NB4 (cell line): Measurements from ENCODE around the gene GC.

ENCODE experiments used
- CTCF ChIP-seq: IDR thresholded peaks from one replicate; pipeline ENCODE4 v1.5.1; 2012; ENCODE audit warnings: low read depth, low read length
- MYC ChIP-seq: IDR thresholded peaks from 2 replicates; pipeline ENCODE4 v1.6.1; 2011; ENCODE audit warnings: low read depth, low read length
- POLR2A ChIP-seq: IDR thresholded peaks from 2 replicates; pipeline ENCODE4 v1.6.1; 2011; ENCODE audit warnings: mild to moderate bottlenecking; ENCODE audit not compliant: insufficient read length; ENCODE audit errors: extremely low read depth

DNA sequence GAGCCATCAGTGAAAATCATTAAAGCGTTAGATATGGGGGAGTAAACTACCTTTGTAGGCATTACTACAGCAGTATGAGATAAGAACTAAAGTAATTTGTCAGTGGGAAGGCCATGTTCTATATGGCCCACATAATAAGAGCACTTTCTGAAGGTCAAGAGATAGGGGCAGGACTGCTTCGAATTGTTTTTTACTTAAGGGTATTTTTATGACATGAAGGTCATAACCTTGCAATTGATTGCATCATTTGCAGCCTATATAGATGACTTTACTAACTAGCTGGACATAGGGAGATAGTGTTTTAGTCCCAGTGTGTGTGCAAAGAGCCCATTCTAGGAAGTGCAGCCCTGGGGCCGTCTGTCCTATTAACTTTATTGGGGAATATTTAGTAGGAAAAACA is 23.6 kb upstream of the GC start:
- TF ChIP-seq CTCF (no peak), MYC (no peak), POLR2A (no peak)
